ENCODE results near the gene TFCP2L1.
A peak's percentile ranks its signal among the peaks of the same experiment; 100 is the strongest.
"Not testable (repeated sequence)": the region's sequence is repeated elsewhere in the genome, so short reads cannot be mapped to it uniquely, and the experiment has no call there.

Gene TFCP2L1

GRCh38 chr2:121269436-121269835 lies 15.6 kb downstream of the TFCP2L1 start:
- not testable (repeated sequence) for DNase-seq (ENCODE audit: low read depth, low spot score)

GRCh38 chr2:121266543-121267106 lies 18.4 kb downstream of the TFCP2L1 start:
- DNase-seq (ENCODE audit: low read depth, low spot score), result no peak

GRCh38 chr2:121263996-121264715 lies 20.8 kb downstream of the TFCP2L1 start:
- DNase-seq (ENCODE audit: low read depth, low spot score), result no peak

- no peak for DNase-seq (ENCODE audit: low read depth, low spot score)
Measured at GRCh38 chr2:121260370-121261154, 24.4 kb downstream of the TFCP2L1 start.

- no peak for DNase-seq (ENCODE audit: low read depth, low spot score)
Measured at GRCh38 chr2:121258051-121258450, 27.0 kb downstream of the TFCP2L1 start.

GRCh38 chr2:121257480-121257840 lies 27.5 kb downstream of the TFCP2L1 start:
- peak; percentile 9 for DNase-seq (ENCODE audit: low read depth, low spot score)

GRCh38 chr2:121256720-121257479 lies 28.1 kb downstream of the TFCP2L1 start:
- no peak for DNase-seq (ENCODE audit: low read depth, low spot score)

GRCh38 chr2:121255358-121255757 lies 29.6 kb downstream of the TFCP2L1 start:
- DNase-seq (ENCODE audit: low read depth, low spot score), result no peak

- DNase-seq (ENCODE audit: low read depth, low spot score), result no peak
Measured at GRCh38 chr2:121254748-121255147, 30.3 kb downstream of the TFCP2L1 start.

- DNase-seq (ENCODE audit: low read depth, low spot score), result no peak
Measured at GRCh38 chr2:121253674-121254240, 31.2 kb downstream of the TFCP2L1 start.

GRCh38 chr2:121253021-121253673 lies 31.9 kb downstream of the TFCP2L1 start:
- no peak for DNase-seq (ENCODE audit: low read depth, low spot score)

GRCh38 chr2:121251497-121251896 lies 33.5 kb downstream of the TFCP2L1 start:
- no peak for DNase-seq (ENCODE audit: low read depth, low spot score)

- DNase-seq (ENCODE audit: low read depth, low spot score), result no peak
Measured at GRCh38 chr2:121248766-121249343, 36.1 kb downstream of the TFCP2L1 start.

- DNase-seq (ENCODE audit: low read depth, low spot score), result no peak
Measured at GRCh38 chr2:121247971-121248370, 37.0 kb downstream of the TFCP2L1 start.

- DNase-seq (ENCODE audit: low read depth, low spot score), result no peak
Measured at GRCh38 chr2:121247534-121247933, 37.5 kb downstream of the TFCP2L1 start.

- DNase-seq (ENCODE audit: low read depth, low spot score), result no peak
Measured at GRCh38 chr2:121246704-121247255, 38.2 kb downstream of the TFCP2L1 start.

- no peak for DNase-seq (ENCODE audit: low read depth, low spot score)
Measured at GRCh38 chr2:121245913-121246312, 39.1 kb downstream of the TFCP2L1 start.

- no peak for DNase-seq (ENCODE audit: low read depth, low spot score)
Measured at GRCh38 chr2:121245120-121245820, 39.7 kb downstream of the TFCP2L1 start.

- no peak for DNase-seq (ENCODE audit: low read depth, low spot score)
Measured at GRCh38 chr2:121244616-121245015, 40.4 kb downstream of the TFCP2L1 start.

All from astrocyte of the hippocampus (primary cell).